NCI-H2196 treated with DMSO at 0.1 percent for 48 hours (cell line): ENCODE results near the gene FUT2.
"Not testable (repeated sequence)": the region's sequence is repeated elsewhere in the genome, so short reads cannot be mapped to it uniquely, and the experiment has no call there.

Experiments
- DNase-seq: peaks from one replicate; lab custom pipeline; 2025; ENCODE audit not compliant: unreplicated experiment; lab: John Stamatoyannopoulos, UW

FUT2 gene

DNA sequence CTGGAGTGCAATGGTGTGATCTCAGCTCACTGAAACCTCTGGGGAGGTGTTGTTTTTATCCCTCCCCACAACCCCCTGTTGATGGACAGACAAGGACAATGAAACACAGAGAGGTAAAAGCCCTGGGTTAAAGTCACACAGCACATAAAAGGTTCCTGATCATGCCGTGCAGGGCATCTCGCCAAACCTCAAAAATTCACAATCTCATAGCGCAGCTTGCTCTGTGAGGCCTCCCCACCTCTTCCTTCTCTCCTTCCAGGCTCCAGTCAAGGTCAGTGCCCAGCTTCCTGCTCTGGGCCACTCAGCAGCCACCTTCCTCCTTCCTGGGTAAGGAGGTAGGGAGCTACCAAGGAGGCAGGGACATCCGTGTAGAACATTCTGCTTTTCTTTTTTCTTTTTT is 2.3 kb downstream of the FUT2 start:
- no peak for DNase-seq

GRCh38 chr19:48702701-48703100 is 6.9 kb downstream of the FUT2 start:
- DNase-seq = no peak

DNA sequence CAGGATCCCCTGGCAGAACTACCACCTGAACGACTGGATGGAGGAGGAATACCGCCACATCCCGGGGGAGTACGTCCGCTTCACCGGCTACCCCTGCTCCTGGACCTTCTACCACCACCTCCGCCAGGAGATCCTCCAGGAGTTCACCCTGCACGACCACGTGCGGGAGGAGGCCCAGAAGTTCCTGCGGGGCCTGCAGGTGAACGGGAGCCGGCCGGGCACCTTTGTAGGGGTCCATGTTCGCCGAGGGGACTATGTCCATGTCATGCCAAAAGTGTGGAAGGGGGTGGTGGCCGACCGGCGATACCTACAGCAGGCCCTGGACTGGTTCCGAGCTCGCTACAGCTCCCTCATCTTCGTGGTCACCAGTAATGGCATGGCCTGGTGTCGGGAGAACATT is 7.5 kb downstream of the FUT2 start:
- DNase-seq = no peak

DNA sequence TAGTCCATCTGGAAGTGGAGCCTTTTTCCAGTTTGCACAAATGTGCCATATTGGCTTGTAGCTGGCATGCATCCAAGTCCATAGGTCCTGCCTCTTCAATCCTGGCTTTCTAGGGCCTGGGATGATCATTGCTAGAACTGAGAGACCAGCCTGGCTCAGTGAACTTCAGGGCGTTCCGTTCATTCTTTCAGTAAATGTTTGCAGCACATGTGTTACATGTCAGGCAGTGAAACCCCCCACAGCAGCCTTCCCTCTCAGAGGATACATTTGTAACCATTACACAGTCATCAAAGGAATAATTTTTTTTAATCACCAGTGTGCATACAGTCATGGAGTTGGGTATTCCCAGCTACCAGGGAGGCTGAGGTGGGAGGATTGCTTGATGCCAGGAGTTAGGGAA is 9.7 kb downstream of the FUT2 start:
- no peak for DNase-seq

DNA sequence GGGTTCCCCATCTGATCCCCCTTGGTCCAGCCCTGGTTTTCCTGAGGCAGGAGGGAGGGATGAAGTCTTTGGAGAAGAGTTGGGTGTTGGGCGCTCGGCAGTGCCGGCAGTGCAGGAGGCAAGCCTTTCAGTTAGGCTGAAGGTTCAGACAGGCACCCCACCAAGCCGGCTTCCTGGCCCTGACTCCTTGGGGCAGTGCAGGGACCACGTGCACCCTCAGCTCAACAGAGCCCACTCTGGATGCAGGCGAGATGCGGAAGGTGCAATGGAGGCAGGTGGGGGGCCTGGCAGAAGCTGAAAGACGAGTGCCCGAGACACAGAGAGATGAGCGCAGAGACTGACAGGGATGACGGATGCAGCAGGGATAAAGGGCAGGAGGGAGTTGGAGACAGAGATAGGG is 12.7 kb downstream of the FUT2 start:
- no peak for DNase-seq

- DNase-seq = no peak
Measured at GRCh38 chr19:48711106-48711662, 15.4 kb downstream of the FUT2 start.

- DNase-seq = no peak
Measured at GRCh38 chr19:48713041-48713863, 17.5 kb downstream of the FUT2 start.

DNA sequence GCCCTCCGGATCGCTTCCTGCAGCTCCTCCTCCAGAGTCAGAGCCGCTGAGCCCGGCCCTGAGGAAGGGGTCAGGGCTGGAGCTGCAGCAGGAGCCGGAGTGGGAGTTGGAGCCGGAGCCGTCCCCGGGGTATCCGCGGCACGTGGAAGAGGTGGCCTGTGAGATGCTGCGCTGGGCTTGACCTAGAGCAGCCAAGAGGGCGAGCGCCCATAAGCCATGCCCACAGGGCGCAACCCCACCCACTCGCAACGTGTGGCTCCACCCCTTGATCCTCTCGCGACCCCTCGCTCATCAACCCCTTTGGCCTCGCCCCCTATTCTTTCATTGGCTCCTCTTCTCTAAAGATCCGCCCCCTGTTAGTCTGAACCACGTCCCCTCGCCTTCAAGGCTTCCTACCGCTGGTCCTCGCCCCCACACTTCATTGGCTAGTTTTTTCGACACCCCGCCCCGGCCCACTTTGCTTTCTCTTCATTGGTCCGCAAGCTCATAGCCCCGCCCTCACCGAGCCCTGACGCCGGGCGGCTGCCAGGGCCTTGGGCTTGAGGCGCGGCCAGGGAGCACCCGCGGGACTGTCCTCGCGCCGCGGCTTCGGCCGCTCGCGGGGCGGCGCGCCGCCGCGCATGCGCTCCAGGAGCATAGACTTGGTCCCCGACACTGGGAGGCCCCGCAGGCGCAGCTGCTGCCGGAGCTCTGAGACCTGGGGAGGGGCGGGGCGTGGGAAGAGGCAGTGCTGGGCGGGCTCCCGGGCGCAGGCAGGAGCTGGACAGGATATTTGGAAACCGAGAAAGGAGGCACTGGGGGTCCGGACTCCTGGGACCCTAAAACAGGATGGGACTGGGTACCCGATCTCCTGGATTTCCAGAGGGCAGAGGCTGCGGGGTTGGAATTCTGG is 18.3 kb downstream of the FUT2 start:
- peak; percentile 99 for DNase-seq

GRCh38 chr19:48714759-48715675 is 19.2 kb downstream of the FUT2 start:
- DNase-seq = no peak

GRCh38 chr19:48715681-48716171 is 20.0 kb downstream of the FUT2 start:
- DNase-seq = no peak

DNA sequence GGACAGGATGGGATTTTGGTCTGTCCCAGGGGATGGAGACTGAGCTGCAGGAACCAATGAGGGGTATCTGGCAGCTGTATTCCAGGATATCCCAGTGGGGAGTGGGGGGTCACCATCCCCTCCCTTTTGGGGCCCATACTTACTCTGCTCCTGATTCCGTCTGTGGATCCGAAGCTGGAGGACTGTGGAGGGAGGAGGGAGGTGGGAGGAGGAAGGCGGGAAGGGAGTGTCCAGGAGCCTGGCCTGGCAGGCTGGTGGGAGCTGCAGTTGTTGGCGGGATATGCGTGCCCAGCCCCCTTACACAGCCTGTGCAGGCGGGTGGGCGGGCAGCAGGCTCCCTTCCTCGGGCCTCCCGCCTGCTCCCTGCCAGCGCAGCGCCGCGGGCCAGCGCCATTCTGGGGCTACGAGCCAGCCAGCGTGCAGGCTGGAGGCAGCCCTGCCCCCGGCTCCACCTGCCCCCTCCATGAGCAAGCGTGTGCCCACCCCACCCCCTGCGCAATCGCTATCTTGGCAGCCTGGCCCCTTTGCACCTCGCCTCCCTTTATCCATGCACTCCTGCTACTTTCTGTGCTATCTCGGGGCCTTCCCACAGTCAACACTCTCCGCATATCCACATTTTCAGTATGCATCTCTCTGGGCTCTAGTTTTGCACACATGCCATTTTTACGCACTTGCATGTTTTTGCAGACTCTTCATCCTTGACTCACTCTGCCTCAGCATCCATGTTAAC is 21.0 kb downstream of the FUT2 start:
- no peak for DNase-seq

GRCh38 chr19:48718106-48718505 is 22.3 kb downstream of the FUT2 start:
- DNase-seq = not testable (repeated sequence)

- DNase-seq = no peak
Measured at GRCh38 chr19:48718711-48719231, 23.0 kb downstream of the FUT2 start.

- no peak for DNase-seq
Measured at GRCh38 chr19:48719263-48720171, 23.7 kb downstream of the FUT2 start, which contains the start of gene MAMSTR. MAMSTR (minus strand) TSS chr19:48719725; CDS start chr19:48719031, 694 bp downstream.

DNA sequence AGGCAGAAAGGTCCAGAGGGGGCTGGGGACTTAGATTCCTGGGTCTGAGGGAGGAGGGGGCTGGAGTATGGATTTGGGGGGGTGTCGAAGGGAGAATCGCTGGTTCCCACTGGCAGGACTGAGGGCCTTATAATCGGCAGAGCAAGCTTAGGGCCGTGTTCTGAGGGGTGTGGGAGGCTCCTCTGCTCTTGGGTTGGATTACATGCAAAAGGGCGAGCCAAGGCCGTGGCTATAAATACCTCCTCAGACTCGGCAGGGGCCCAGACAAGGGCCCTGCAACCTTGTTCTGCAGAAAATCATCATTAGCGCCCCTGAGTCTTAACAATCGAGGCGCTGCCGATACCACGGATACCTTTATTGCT is 24.5 kb downstream of the FUT2 start:
- DNase-seq = no peak

GRCh38 chr19:48720613-48721296 is 25.0 kb downstream of the FUT2 start:
- peak; percentile 97 for DNase-seq

DNA sequence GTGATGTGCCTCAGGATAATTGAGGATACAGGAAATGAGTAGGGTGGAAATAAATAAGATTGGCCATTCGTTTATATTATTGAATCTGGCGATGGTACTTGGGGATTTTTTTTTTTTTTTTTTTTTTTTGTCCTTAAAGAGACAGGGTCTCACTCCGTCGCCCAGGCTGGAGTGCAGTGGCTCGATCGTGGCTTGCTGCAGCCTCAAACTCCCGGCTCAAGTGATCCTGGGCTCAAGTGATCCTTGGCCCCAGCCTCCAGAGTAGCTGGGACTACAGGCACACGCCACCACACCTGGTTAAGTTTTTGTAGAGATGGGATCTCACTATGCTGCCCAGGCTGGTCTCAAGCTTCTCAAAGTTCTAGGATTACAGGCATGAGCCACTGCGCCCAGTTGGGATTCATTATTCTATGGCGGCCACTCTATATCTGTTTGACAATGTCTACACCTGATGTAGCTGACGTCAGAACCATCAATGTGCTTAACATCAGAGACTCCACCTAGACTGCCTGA is 26.5 kb downstream of the FUT2 start:
- DNase-seq = no peak
